ENCODE measurements around the gene RHCG. TPM values are rescaled to one million over a fixed set of nuclear protein-coding genes. Genes with fewer than 3 reads are reported as not detected.

The RHCG gene
- total and polyA plus RNA-seq, 4 donors: 0.17 to 0.37 (median 0.25) TPM; not detected in 1

GRCh38 chr15:89461386-89461785 is 35.0 kb downstream of the RHCG start:
- WGBS, 2 donors: 74 to 80% methylated on average over 4 of the region's 4 CpGs
- Histone ChIP-seq H3K9ac (ENCODE audit: insufficient read depth in 1 of 2, low read length in 2 of 2) (no peak overlapping the region), H3K9me3 (ENCODE audit: control insufficient read depth in 4 of 4, insufficient read depth in 3 of 4, low read length in 3 of 4) (no peaks in the 10 kb centered on the region), H3K27ac (ENCODE audit: low read depth in 1 of 2, low read length in 1 of 2) (no peak overlapping the region), H3K36me3 (ENCODE audit: control insufficient read depth in 4 of 4, insufficient read depth in 4 of 4, low read length in 4 of 4) (no peaks in the 10 kb centered on the region), H3K4me3 (no peak overlapping the region), H3K27me3 (ENCODE audit: control insufficient read depth in 3 of 3, insufficient read depth in 3 of 3, low read length in 2 of 3) (peaks cover 0 to 6% (median 0%) of the 10 kb centered on the region in 3 donors), H3K4me1 (ENCODE audit: control insufficient read depth in 5 of 5, insufficient read depth in 5 of 5, low read length in 5 of 5) (no peaks in the 10 kb centered on the region)
- TF ChIP-seq CTCF (IDR thresholded peaks at IDR 0.05; ENCODE audit: control extremely low read depth, extremely low read depth): no peak
- DNase-seq (no peak), ATAC-seq (ENCODE audit: insufficient read depth, low FRiP score) (no peak)

- no peak overlapping the region for H3K9ac ChIP-seq (ENCODE audit: insufficient read depth in 1 of 2, low read length in 2 of 2)
- ATAC-seq (ENCODE audit: insufficient read depth, low FRiP score) (no peak), DNase-seq (no peak)
- H3K4me3 ChIP-seq: no peak overlapping the region
- H3K4me1 ChIP-seq (ENCODE audit: control insufficient read depth in 5 of 5, insufficient read depth in 5 of 5, low read length in 5 of 5): no peaks in the 10 kb centered on the region
- TF ChIP-seq CTCF (IDR thresholded peaks at IDR 0.05; ENCODE audit: control extremely low read depth, extremely low read depth): no peak
- H3K27ac ChIP-seq (ENCODE audit: low read depth in 1 of 2, low read length in 1 of 2): no peak overlapping the region
- H3K9me3 ChIP-seq (ENCODE audit: control insufficient read depth in 4 of 4, insufficient read depth in 3 of 4, low read length in 3 of 4): no peaks in the 10 kb centered on the region
- 52 to 60% methylated on average over 2 of the region's 2 CpGs for WGBS, 2 donors
- no peaks in the 10 kb centered on the region for H3K36me3 ChIP-seq (ENCODE audit: control insufficient read depth in 4 of 4, insufficient read depth in 4 of 4, low read length in 4 of 4)
- H3K27me3 ChIP-seq (ENCODE audit: control insufficient read depth in 3 of 3, insufficient read depth in 3 of 3, low read length in 2 of 3): peaks cover 0 to 6% (median 0%) of the 10 kb centered on the region in 3 donors
Measured at GRCh38 chr15:89460048-89460447, 36.3 kb downstream of the RHCG start.

GRCh38 chr15:89459271-89460038 is 36.9 kb downstream of the RHCG start:
- ATAC-seq (ENCODE audit: insufficient read depth, low FRiP score): no peak
- WGBS, 2 donors: 54 to 57% methylated on average over 2 of the region's 2 CpGs
- DNase-seq: no peak

More at GRCh38 chr15:89459271-89460038, 36.9 kb downstream of the RHCG start:
- Histone ChIP-seq H3K9me3 (ENCODE audit: control insufficient read depth in 4 of 4, insufficient read depth in 3 of 4, low read length in 3 of 4) (no peaks in the 10 kb centered on the region), H3K4me3 (no peak overlapping the region), H3K9ac (ENCODE audit: insufficient read depth in 1 of 2, low read length in 2 of 2) (no peak overlapping the region), H3K27ac (ENCODE audit: low read depth in 1 of 2, low read length in 1 of 2) (no peak overlapping the region), H3K36me3 (ENCODE audit: control insufficient read depth in 4 of 4, insufficient read depth in 4 of 4, low read length in 4 of 4) (no peaks in the 10 kb centered on the region), H3K27me3 (ENCODE audit: control insufficient read depth in 3 of 3, insufficient read depth in 3 of 3, low read length in 2 of 3) (peaks cover 0 to 6% (median 0%) of the 10 kb centered on the region in 3 donors), H3K4me1 (ENCODE audit: control insufficient read depth in 5 of 5, insufficient read depth in 5 of 5, low read length in 5 of 5) (no peaks in the 10 kb centered on the region)
- no peak for TF ChIP-seq CTCF (IDR thresholded peaks at IDR 0.05; ENCODE audit: control extremely low read depth, extremely low read depth)

Measured in lung (tissue), 12 donors.